PC-9 (cell line): ENCODE results near the gene NSMCE4A. TPM values are rescaled to one million over a fixed set of nuclear protein-coding genes. Genes with fewer than 3 reads are reported as not detected.
"Not testable (repeated sequence)": the region's sequence is repeated elsewhere in the genome, so short reads cannot be mapped to it uniquely, and the experiment has no call there.

ENCODE experiments used
- BruUV-seq: library from RNA; stranded (reverse); fragments of 400-500 nt; replicated peaks from 2 replicates; lab custom pipeline; 2021; lab: Mats Ljungman, UMichigan
- CTCF ChIA-PET: fragments of 300-600 bp; sonication (Branson Sonifier 250); formaldehyde crosslinking; loops from one replicate; lab custom pipeline; 2022; ENCODE audit warnings: antibody characterized with exemption; lab: Charles Lee
- POLR2A ChIA-PET: fragments of 300-600 bp; sonication (Branson Sonifier 250); formaldehyde crosslinking; loops from one replicate; lab custom pipeline; 2022; ENCODE audit warnings: antibody characterized with exemption; ENCODE audit not compliant: unreplicated experiment; lab: Charles Lee
- DNase-seq, 2 experiments: peaks; one replicate each; pipeline versions ENCODE4 v3.0.0 to v3.0.0-alpha.2; 2015 to 2022; ENCODE audit warnings: mixed read lengths in 1 of 2
- H2AFZ ChIP-seq: fragments of 200-600 bp; sonication (generic); 2 replicates; pipeline ENCODE4 v1.8.1; 2017; ENCODE audit warnings: antibody characterized with exemption
- H3F3A ChIP-seq: fragments of 200-600 bp; sonication (generic); 2 replicates; pipeline ENCODE4 v1.8.1; 2017; ENCODE audit warnings: antibody characterized with exemption, mild to moderate bottlenecking, low read depth; ENCODE audit not compliant: insufficient read depth
- H3K27ac ChIP-seq: fragments of 200-600 bp; sonication (generic); 2 replicates; pipeline ENCODE4 v1.6.1; 2016; ENCODE audit warnings: mixed run types
- H3K27me3 ChIP-seq: fragments of 200-600 bp; sonication (generic); 2 replicates; pipeline ENCODE4 v1.6.1; 2016; ENCODE audit warnings: low read depth, mixed run types; ENCODE audit not compliant: insufficient read depth
- H3K36me3 ChIP-seq: fragments of 200-600 bp; sonication (generic); 2 replicates; pipeline ENCODE4 v1.6.1; 2016; ENCODE audit warnings: low read depth, mixed run types
- H3K4me1 ChIP-seq: fragments of 200-600 bp; sonication (generic); replicated peaks from 2 replicates; pipeline ENCODE4 v1.6.1; 2016; ENCODE audit warnings: mixed run types; ENCODE audit not compliant: insufficient read depth
- H3K4me2 ChIP-seq: fragments of 200-600 bp; sonication (generic); 2 replicates; pipeline ENCODE4 v1.6.1; 2017; ENCODE audit warnings: mixed run types
- H3K4me3 ChIP-seq: fragments of 200-600 bp; sonication (generic); 2 replicates; pipeline ENCODE4 v1.6.1; 2016; ENCODE audit warnings: mixed run types
- H3K79me2 ChIP-seq: fragments of 200-600 bp; sonication (generic); 2 replicates; pipeline ENCODE4 v1.6.1; 2017; ENCODE audit warnings: low read depth, mixed run types
- H3K9me2 ChIP-seq: fragments of 200-600 bp; sonication (generic); 2 replicates; pipeline ENCODE4 v1.8.1; 2017; ENCODE audit warnings: mild to moderate bottlenecking; ENCODE audit not compliant: insufficient read depth
- H3K9me3 ChIP-seq: fragments of 200-600 bp; sonication (generic); 2 replicates; pipeline ENCODE4 v1.8.1; 2016; ENCODE audit warnings: low read depth; ENCODE audit not compliant: insufficient read depth
- H4K20me1 ChIP-seq: fragments of 200-600 bp; sonication (generic); 2 replicates; pipeline ENCODE4 v1.8.1; 2017; ENCODE audit not compliant: insufficient read depth
- EZH2 ChIP-seq: fragments of 200-600 bp; sonication (generic); IDR thresholded peaks from 2 replicates; pipeline ENCODE4 v1.8.0; 2017; ENCODE audit warnings: antibody characterized with exemption, low read depth
- intact Hi-C: fragments of 100-400 bp; cut with micrococcal nuclease; formaldehyde crosslinking; loops from one replicate; pipeline ENCODE4 v1.10.0; 2022; ENCODE audit not compliant: unreplicated experiment
- total RNA-seq: library from RNA; stranded (reverse); gene quantifications from 2 replicates; pipeline ENCODE4 v1.2.3, GENCODE V29; 2021
- TF ChIP-seq, protein P1 (sequence below): fragments of 200-600 bp; sonication (generic); conservative IDR thresholded peaks from 2 replicates; pipeline ENCODE4 v1.6.1; 2017; ENCODE audit warnings: mixed run types, antibody characterized with exemption, mild to moderate bottlenecking, moderate library complexity

The NSMCE4A gene
- total RNA-seq, 1 experiment from 2014 or later = 26.8 TPM

DNA sequence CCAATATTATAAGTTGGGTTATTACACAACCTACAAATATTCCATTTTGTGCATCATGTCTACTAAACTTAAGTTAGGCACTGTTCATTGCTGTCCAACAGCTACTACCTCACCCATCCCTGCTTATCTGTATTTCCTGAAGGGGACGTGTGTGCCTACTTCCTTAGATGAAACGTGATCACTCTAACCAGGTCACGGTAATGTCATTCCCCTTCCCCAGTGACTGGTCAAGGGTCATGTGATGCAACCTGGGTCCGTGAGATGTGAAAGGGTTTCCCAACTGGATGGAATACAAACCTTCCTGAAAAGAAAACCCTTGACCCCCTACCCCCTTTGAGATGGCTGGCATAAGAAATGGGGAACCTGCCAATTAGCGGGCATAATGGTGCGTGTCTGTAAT, 1.6 kb upstream of the NSMCE4A start:
- Histone ChIP-seq H3K36me3 (no peaks in the 10 kb centered on the region), H4K20me1 (peaks cover 5% of the 10 kb centered on the region; the same call in 1 of the 2 replicates), H3K9me3 (no peaks in the 10 kb centered on the region), H3K4me1 (peaks cover 6% of the 10 kb centered on the region), H2AFZ (no peak overlapping the region), H3K79me2 (peaks cover 11% of the 10 kb centered on the region), H3K27ac (no peak overlapping the region), H3F3A (no peaks in the 10 kb centered on the region), H3K9me2 (no peaks in the 10 kb centered on the region), H3K27me3 (no peaks in the 10 kb centered on the region), H3K4me2 (no peak overlapping the region), H3K4me3 (no peak overlapping the region)
- intact Hi-C loops = loop anchor here (10.0 kb wide), 1 partner anchor 78 kb away; no protein-coding TSS in a partner anchor
- DNase-seq = no peak
- TF ChIP-seq EZH2 = no peak
- TF ChIP-seq, protein P1, sequence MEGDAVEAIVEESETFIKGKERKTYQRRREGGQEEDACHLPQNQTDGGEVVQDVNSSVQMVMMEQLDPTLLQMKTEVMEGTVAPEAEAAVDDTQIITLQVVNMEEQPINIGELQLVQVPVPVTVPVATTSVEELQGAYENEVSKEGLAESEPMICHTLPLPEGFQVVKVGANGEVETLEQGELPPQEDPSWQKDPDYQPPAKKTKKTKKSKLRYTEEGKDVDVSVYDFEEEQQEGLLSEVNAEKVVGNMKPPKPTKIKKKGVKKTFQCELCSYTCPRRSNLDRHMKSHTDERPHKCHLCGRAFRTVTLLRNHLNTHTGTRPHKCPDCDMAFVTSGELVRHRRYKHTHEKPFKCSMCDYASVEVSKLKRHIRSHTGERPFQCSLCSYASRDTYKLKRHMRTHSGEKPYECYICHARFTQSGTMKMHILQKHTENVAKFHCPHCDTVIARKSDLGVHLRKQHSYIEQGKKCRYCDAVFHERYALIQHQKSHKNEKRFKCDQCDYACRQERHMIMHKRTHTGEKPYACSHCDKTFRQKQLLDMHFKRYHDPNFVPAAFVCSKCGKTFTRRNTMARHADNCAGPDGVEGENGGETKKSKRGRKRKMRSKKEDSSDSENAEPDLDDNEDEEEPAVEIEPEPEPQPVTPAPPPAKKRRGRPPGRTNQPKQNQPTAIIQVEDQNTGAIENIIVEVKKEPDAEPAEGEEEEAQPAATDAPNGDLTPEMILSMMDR = no peak
- ChIA-PET CTCF (no interaction called here), POLR2A (no interaction called here)
- BruUV-seq = no TSS peak

DNA sequence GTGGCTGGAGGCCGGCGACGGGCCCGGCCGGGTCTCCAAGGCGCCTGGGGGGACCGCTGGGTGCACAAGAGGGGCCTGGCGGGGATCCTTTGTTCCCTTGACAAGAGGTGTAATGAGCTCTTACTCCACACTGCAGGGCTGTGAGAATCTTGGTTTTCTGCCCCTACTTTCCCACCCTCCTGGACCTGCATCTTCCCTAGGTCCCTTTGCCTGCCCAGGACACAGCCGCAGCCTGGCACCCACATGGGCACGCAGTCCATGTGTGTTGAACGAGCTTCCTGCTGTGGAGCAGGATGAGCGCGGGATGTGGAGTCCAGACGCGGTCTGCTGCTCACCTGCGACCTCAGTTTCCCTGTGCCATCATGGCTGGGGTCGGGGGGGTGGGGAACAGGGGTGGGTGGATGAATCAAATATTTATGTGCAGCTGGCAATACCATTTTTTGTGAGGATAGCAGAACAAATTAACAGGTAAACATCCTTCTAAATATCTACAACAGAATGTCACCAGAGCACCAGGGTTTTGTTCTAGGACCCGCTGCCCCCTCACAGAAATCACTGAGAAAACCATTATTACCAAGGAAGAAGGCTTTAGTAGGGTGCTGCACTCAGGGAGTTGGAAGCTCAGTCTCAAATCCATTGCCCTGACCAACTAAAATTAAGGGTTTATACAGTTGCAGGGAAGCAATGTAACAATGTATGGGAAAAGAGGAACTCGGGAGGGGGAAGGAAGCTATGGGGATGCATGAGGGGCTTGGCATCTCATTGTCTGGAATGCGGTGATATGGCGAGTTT, 474 bp upstream of the NSMCE4A start:
- Histone ChIP-seq H3K4me1 (peaks cover 6% of the 10 kb centered on the region), H3K27me3 (no peaks in the 10 kb centered on the region), H3K4me3 (peak overlapping the region; percentile 83), H3K79me2 (peaks cover 11% of the 10 kb centered on the region), H3K27ac (peak overlapping the region; percentile 77), H3K9me2 (no peaks in the 10 kb centered on the region), H4K20me1 (peaks cover 5% of the 10 kb centered on the region; the same call in 1 of the 2 replicates), H3K9me3 (no peaks in the 10 kb centered on the region), H2AFZ (peak overlapping the region; percentile 83), H3K4me2 (peak overlapping the region; percentile 85), H3K36me3 (no peaks in the 10 kb centered on the region), H3F3A (no peaks in the 10 kb centered on the region)
- no TSS peak for BruUV-seq
- ChIA-PET POLR2A (interaction anchor here (0.7 kb wide), 1 partner anchor 318 kb away, joined by 3 read pairs; no protein-coding TSS in a partner anchor), CTCF (interaction anchor here (0.8 kb wide), 2 partner anchors 9 to 24 kb away, joined by 3 to 9 read pairs; no protein-coding TSS in a partner anchor)
- DNase-seq = no peak
- no peak for TF ChIP-seq EZH2
- TF ChIP-seq, protein P1 = no peak
- intact Hi-C loops = loop anchor here (1.0 to 10.0 kb wide), 4 partner anchors 19 to 137 kb away; partner anchors contain the start of gene ATE1

DNA sequence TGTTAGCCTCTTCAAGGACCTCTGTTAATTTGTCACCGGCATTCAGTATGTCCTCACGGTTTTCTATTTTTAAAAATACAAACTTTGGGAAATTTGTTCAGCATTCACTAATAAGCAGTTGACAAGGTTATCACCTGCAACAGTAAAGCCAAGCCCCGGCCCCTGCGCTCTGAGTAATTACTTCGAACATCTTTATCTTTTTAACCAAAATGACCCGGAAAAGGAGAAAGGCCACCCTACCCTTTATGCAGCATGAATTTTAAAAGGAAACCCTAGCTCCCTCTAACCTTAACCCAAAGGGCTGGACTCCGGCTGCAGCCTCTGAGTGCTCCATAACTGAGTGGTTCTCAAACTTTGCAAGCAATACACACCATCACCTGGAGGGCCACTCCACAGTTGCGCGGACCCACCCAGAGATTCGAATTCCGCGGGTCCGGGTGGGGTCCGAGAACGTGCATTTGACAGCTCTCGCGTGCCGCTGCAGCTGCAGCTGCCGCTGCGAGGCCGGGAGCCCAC, 940 bp downstream of the NSMCE4A start:
- H3K27ac ChIP-seq = peak overlapping the region; percentile 77; the same call in 1 of the 2 replicates
- no peaks in the 10 kb centered on the region for H3F3A ChIP-seq
- H3K36me3 ChIP-seq = no peaks in the 10 kb centered on the region
- peaks cover 6% of the 10 kb centered on the region for H3K4me1 ChIP-seq
- intact Hi-C loops = loop anchor here (2.0 to 10.0 kb wide), 3 partner anchors 21 to 81 kb away; partner anchors contain the start of gene ATE1
- H3K4me3 ChIP-seq = peak overlapping the region; percentile 83
- H3K27me3 ChIP-seq = no peaks in the 10 kb centered on the region
- H3K4me2 ChIP-seq = peak overlapping the region; percentile 85
- BruUV-seq = no TSS peak
- TF ChIP-seq, protein P1 = no peak
- no peak for TF ChIP-seq EZH2
- peaks cover 5% of the 10 kb centered on the region; the same call in 1 of the 2 replicates for H4K20me1 ChIP-seq
- peak overlapping the region; percentile 83 for H2AFZ ChIP-seq
- ChIA-PET CTCF (no interaction called here), POLR2A (no interaction called here)
- peaks cover 11% of the 10 kb centered on the region for H3K79me2 ChIP-seq
- no peak for DNase-seq
- no peaks in the 10 kb centered on the region for H3K9me3 ChIP-seq
- no peaks in the 10 kb centered on the region for H3K9me2 ChIP-seq

DNA sequence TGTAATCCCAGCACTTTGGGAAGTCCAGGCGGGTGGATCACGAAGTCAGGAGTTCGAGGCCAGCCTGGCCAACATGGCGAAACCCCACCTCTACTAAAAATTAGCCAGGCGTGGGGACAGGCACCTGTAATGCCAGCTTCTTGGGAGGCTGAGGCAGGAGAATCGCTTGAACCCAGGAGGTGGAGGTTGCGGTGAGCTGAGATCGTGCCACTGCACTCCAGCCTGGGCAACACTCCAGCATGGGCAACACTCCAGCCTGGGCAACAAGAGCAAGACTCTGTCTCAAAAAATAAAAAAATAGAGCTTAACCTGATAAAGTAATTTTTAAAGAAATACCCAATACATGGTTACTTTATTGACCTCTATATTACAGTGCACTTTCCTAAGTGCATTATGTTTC, 5.9 kb downstream of the NSMCE4A start:
- DNase-seq, H3K4me3 ChIP-seq, H3F3A ChIP-seq, H3K9me3 ChIP-seq, BruUV-seq, H3K27me3 ChIP-seq, H3K4me1 ChIP-seq, H4K20me1 ChIP-seq, H2AFZ ChIP-seq, H3K79me2 ChIP-seq, intact Hi-C loops, H3K9me2 ChIP-seq, POLR2A ChIA-PET, H3K27ac ChIP-seq, H3K4me2 ChIP-seq, H3K36me3 ChIP-seq: not testable (repeated sequence)
- CTCF ChIA-PET = interaction anchor here (0.6 kb wide), 1 partner anchor 94 kb away, joined by 3 read pairs; no protein-coding TSS in a partner anchor
